Activated T-cell treated with anti-CD3 and anti-CD28 coated beads, Interleukin-2, amount 50 U/mL, for 4 hours (primary cell): ENCODE results near the gene HSD3B2. TPM values are rescaled to one million over a fixed set of nuclear protein-coding genes. Genes with fewer than 3 reads are reported as not detected.

Source experiments
- total RNA-seq, 3 donors: library from RNA; stranded (reverse); gene quantifications; one replicate each; pipeline ENCODE4 v1.2.1, GENCODE V29; 2021

Gene HSD3B2
- total RNA-seq, 3 donors from 2014 or later = 0.41 to 0.98 (median 0.48) TPM

Other genes starting within 250 kb of the HSD3B2 start
- gene HAO2, start 46.4 kb upstream of the HSD3B2 start, total RNA-seq = not detected
- gene HSD3B1, start 92.1 kb downstream of the HSD3B2 start, total RNA-seq = not detected
- gene ZNF697, start 233.1 kb downstream of the HSD3B2 start, total RNA-seq = under 1 TPM; 0.32 to 0.73 (median 0.49) TPM